SK-N-MC (cell line): ENCODE measurements around the gene MOGAT3.

Experiments
- EZH2 ChIP-seq: fragments of 200-600 bp; sonication (generic); IDR thresholded peaks from one replicate; pipeline ENCODE4 v1.6.1; 2017; ENCODE audit warnings: antibody characterized with exemption
- POLR2AphosphoS5 ChIP-seq: IDR thresholded peaks from 2 replicates; pipeline ENCODE4 v1.6.1; 2012; ENCODE audit warnings: mild to moderate bottlenecking, low read depth, low read length, borderline replicate concordance

DNA sequence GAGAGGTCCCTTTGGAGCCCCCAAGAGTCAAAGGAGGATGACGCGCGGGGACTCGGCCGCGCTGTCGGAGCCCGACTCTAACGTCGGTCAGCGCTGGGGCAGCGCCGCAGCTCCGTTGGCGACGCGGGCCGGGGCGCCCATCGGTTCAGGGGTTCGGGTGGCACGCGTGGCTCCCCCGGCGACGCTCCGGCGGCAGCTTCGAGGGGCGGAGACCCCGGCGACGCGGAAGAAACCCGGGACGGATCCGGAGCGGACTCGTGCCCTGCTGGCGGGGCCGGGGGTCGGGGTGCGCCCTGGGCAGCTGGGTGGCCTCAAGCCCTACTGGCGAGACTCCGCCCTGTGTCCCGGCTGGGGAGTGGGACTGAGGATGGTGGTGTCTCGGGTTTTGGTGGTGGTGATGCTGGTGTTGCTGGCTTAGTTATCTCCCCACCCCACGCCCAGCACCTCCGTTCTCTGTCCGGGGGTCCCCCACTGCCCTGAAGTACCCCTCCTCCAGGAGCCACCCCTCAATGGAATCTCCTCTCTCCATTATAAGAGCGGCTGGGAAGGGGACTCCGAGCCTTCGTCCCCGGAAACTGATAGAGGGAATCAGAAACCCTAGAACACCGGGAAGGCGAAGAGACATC lies 20.6 kb downstream of the MOGAT3 start, which contains the start of gene NAT16:
- no peak for TF ChIP-seq EZH2
- no peak for TF ChIP-seq POLR2AphosphoS5
